HG03558 (cell line): Measurements from ENCODE around the gene NAV3.
"Not testable (repeated sequence)": the region's sequence is repeated elsewhere in the genome, so short reads cannot be mapped to it uniquely, and the experiment has no call there.

Source experiments
- ATAC-seq: cut with Tn5 transposase; IDR thresholded peaks from one replicate; pipeline ENCODE4 v1.9.1; 2021; ENCODE audit warnings: moderate number of reproducible peaks; ENCODE audit not compliant: unreplicated experiment; ENCODE audit errors: extremely low read depth

Gene NAV3

GRCh38 chr12:78099806-78100205 is 269.1 kb downstream of the NAV3 start:
- ATAC-seq: no peak

- ATAC-seq: no peak
These were observed 270.6 kb downstream of the NAV3 start for GRCh38 chr12:78101113-78101876.

DNA sequence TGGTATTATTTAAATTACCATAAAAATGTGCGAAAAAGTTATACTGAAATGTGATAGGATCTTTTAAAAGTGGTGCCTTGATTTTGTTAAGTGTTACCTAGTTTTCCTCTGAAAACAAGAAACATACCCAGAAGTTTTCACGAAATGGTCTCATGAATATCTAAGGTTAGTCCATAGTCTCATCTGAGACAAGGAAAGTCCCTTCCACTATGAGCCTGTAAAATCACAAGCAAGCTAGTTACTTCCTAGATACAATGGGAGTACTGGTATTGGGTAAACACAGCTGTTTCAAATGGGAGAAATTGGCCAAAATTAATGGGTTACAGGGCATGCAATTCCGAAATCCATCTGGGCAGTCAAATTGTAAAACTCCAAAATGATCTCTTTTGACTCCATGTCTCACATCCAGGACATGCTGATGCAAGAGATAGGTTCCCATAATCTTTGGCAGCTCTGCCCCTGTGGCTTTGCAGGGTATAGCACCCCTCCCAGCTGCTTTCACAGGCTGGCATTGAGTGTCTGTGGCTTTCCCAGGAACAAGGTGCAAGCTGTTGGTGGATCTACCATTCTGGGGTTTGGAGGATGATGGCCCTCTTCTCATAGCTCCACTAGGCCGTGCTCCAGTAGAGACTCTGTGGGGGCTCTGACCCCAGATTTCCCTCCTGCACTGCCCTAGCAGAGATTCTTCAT is 271.4 kb downstream of the NAV3 start:
- no peak for ATAC-seq

DNA sequence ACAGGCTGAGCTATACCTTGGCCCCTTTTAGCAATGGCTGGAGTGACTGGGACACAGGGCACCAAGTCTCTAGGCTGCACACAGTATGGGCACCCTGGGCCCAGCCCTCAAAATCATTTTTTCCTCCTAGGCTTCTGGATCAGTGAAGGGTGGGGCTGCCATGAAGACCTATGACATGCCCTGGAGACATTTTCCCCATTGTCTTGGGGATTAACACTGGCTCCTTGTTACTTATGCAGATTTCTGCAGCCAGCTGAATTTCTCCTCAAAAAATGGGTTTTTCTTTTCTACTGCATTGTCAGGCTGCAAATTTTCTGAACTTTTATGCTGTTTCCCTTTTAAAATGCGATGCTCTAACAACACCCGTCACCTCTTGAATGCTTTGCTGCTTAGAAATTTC is 272.1 kb downstream of the NAV3 start:
- not testable (repeated sequence) for ATAC-seq

GRCh38 chr12:78115889-78116288 is 285.2 kb downstream of the NAV3 start:
- ATAC-seq: no peak

DNA sequence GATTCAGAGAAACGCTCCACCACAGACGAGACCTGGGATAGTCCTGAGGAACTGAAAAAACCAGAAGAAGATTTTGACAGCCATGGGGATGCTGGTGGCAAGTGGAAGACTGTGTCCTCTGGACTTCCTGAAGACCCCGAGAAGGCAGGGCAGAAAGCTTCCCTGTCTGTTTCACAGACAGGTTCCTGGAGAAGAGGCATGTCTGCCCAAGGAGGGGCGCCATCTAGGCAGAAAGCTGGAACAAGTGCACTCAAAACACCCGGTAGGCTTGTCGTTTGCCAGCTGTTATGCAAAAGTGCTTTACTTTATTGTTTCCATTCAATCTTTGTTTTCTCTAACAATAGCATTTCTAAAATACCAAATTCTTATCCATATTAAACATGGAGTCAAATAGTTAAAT is 287.3 kb downstream of the NAV3 start:
- no peak for ATAC-seq

GRCh38 chr12:78118486-78118885 is 287.8 kb downstream of the NAV3 start:
- ATAC-seq: no peak

GRCh38 chr12:78119351-78119918 is 288.7 kb downstream of the NAV3 start:
- no peak for ATAC-seq

DNA sequence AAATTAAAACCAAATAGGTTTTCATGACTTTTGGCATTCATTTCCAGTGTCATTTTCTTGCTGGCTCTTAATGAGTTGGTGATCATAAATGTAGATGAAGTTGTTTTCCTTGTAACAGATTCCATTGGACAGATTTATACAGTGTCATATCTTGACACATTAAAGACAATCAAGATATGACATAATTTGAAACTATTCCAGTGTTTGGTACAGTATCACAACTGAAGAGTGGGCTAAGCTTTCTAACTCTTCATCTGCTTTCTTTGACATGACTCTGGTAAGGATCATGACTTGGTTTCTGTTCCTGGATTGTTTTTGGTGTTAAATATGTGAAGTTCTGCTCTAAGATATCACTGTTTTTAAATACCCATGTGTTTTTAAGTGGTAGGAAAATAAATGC is 289.6 kb downstream of the NAV3 start:
- no peak for ATAC-seq

- ATAC-seq: no peak
These were observed 290.3 kb downstream of the NAV3 start for GRCh38 chr12:78120866-78121560.

- ATAC-seq: no peak
These were observed 291.4 kb downstream of the NAV3 start for GRCh38 chr12:78121969-78122610.

- ATAC-seq: no peak
These were observed 297.5 kb downstream of the NAV3 start for GRCh38 chr12:78128211-78128610.

- ATAC-seq: no peak
These were observed 313.0 kb downstream of the NAV3 start for GRCh38 chr12:78143717-78144116.

DNA sequence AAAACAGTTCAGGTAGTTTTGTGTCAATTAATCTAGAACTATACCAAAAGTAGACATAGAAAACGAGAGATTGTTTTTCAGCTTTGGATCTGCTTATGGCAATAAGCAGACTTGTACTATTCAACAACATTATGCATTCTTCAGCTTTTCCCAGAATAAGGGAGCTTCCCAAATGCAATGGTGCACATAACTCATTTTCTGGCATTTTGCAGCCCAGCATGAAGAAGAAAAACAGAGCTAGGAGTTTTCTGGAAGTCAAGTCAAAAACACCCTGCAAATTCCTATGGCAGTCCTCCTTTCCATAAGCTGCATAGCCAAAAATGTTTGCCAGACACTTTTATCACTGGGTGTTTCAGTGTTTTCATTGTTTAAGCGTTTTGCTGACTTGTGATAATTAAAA is 314.7 kb downstream of the NAV3 start:
- no peak for ATAC-seq

GRCh38 chr12:78146365-78146772 is 315.7 kb downstream of the NAV3 start:
- no peak for ATAC-seq

DNA sequence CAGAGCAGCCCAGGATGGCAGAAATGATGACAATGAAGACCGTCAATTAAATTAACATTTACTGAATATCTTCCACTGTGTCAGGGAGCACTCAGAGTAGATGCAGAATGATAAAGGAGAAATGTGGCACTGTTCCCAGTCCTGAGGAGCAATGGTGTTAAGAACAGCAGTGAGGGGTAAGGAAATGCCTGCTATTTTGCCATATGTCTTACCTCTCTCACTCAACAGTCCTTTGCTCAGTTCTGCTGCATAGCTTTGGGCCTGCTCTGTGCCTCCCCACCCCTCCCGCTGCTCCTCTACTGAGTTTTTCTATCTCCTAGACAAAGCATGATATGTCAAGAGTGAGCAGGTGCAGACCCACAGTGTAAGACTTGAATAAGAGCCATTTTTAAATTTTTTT is 318.8 kb downstream of the NAV3 start:
- ATAC-seq: no peak

DNA sequence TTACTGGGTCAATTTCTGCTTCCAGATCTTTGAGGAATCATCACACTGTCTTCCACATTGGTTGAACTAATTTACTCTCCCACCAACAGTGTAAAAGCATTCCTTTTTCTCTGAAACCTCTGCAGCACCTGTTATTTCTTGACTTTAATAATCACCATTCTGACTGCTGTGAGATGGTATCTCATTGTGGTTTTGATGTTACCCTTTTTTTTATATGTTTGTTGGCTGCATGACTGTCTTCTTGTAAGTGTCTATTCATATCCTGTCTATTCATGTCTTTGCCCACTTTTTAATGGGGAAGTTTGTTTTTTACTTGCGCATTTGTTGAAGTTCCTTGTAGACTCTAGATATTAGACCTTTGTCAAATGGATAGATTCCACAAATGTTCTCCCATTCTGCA is 324.9 kb downstream of the NAV3 start:
- ATAC-seq: no peak

- no peak for ATAC-seq
These were observed 326.1 kb downstream of the NAV3 start for GRCh38 chr12:78156751-78157150.

DNA sequence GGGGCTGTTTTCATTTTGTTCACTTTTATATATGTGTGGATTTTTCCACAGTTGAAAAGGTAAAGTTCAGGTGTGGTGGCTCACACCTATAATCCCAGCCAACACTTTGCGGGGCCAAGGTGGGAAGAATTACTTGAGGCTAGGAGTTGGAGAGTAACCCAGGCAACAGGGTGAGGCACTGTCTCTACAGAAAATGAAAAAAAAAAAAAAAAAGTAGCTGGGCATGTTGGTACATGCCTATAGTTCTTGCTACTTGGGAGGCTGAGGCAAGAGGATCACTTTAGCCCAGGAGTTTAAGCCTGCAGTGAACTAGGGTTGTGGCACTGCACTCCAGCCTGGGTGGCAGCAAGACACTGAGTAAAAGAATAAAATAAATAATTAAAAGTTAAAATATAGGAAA is 326.5 kb downstream of the NAV3 start:
- ATAC-seq: no peak

GRCh38 chr12:78164154-78164553 is 333.5 kb downstream of the NAV3 start:
- ATAC-seq: no peak

DNA sequence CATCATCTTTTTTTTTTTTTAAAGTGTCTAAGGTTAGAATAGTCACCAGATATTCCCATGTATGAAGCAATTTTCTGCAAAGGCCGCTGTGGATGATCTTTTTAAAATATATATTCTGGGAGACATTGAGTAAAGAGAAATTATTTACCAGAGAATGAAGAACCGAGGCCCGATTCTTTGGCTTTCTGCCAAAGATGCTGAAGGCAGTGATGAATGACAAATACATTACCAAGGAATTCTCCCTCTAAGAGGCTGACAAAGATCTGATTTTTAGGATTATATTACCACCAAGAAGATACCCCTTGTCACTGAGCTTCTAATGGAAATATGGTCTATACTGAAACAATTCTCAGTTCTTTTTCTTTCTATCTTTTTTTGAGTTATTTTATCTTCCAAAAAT is 336.8 kb downstream of the NAV3 start:
- no peak for ATAC-seq
